SW 1271 (cell line): ENCODE data around the gene WDR89.
"Not testable (repeated sequence)": the region's sequence is repeated elsewhere in the genome, so short reads cannot be mapped to it uniquely, and the experiment has no call there.

Experiments
- DNase-seq, 2 experiments: peaks; one replicate each; lab custom pipeline; 2025; lab: John Stamatoyannopoulos, UW

WDR89 gene

DNA sequence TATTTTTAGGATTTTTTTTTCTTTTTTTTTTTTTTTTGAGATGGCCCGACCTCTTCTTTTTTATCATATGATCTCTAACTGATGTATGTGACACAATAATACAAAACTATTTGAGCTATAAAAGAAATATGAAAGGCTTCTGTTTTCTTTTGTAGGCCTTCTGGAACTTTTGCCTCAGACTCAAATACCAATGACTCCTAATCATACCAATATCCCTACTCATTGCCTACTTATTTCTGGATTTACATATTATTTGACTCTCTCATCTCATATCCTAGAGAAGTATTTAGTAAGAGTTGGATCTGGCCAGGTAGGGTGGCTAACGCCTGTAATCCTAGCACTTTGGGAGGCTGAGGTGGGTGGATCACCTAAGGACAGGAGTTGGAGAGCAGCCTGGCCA is 12.7 kb upstream of the WDR89 start:
- no peak for DNase-seq

DNA sequence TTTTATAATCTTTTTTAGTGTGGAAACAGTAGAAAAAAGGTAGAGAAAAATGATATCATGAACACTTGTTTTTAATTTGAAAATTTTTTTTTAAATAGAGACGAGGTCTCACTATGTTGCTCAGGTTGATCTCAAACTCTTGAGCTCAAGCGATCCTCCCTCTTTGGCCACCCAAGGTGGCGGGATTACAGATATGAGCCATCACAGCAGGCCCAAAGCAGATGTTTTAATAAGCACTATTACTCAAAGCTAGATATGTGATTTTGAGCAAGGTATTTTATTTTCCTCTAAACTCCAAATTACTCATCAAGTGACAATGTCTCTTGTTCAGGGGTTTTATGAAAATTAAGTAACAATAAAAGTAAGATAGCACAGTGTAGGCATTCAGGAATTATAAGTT is 10.7 kb upstream of the WDR89 start:
- no peak for DNase-seq

DNA sequence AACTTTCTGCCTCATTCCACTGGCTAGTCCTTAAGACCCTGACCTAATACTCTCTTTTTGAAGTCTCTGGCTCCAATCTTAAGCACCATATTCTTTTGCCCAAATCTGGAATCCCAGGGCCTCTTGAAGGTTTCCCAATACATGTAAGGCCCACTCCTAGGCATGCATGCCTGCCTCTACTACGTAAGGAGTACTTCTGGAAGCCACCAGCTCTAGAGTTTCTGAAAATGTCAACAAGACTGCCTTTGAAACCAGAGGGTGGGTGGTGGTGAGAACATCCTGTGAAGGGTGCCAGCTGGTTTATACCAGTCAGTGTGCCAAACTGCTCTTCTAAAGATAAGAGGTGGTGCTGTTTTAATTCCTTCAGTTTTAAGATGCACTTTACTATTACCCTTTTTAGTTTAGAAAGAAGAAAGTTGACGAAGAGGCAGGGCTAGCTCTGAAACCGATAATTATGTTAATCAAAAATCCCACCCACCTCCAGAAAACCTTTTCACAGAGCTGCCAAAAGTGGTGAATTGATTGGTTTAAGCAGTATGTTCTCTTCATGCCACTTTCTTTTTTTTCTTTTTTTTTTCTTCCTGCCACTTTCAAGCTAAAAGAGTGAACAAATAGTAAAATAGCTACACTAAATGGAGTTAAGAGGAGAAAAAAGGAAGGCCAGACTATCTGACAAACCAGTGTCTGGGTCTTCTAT is 8.7 kb upstream of the WDR89 start:
- DNase-seq, result no peak

DNA sequence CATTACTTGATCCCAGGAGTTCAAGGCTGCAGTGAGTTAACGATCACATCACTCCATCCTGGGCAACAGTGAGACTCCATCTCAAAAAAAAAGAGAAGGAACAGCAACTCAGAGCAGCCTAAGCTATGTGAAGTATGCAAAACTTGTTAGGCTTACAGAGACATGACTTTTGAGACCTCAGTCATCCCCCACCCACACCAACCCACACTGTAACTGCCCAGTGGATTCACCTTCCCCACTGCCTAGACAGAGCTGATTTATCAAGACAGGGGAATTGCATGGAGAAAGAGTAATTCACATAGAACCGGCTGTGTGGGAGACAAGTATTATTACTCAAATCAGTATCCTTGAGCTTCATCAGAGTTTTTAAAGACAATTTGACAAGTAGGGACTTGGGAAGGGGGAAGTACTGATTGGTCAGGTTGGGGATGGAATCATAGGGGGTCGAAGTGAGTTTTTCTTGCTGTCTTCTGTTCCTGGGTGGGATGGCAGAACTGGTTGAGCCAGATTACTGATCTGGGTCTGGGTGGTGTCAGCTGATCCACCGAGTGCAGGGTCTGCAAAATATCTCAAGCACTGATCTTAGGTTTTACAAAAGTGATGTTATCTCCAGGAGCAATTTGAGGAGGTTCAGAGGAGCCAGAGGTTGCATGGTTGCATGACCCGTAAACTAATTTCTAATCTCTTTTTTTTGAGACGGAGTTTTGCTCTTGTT is 6.2 kb upstream of the WDR89 start:
- DNase-seq, result no peak

DNA sequence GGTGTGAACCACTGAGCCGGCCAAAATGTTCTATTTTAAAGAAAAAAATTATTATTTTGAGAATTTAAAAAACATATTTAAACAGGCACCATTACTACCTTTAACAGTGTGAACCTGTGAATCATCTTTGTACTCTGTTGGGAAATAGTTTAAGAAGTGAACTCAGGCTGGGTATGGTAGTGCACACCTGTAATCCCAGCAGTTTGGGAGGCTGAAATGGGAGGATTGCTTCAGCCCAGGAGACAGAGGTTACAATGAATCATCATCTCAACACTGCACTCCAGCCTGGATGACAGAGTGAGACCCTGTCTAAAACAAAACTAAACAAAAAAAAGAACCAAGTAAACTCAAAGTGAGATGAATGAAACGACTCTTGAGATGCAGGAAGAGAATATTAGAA is 3.1 kb upstream of the WDR89 start:
- DNase-seq, result no peak

DNA sequence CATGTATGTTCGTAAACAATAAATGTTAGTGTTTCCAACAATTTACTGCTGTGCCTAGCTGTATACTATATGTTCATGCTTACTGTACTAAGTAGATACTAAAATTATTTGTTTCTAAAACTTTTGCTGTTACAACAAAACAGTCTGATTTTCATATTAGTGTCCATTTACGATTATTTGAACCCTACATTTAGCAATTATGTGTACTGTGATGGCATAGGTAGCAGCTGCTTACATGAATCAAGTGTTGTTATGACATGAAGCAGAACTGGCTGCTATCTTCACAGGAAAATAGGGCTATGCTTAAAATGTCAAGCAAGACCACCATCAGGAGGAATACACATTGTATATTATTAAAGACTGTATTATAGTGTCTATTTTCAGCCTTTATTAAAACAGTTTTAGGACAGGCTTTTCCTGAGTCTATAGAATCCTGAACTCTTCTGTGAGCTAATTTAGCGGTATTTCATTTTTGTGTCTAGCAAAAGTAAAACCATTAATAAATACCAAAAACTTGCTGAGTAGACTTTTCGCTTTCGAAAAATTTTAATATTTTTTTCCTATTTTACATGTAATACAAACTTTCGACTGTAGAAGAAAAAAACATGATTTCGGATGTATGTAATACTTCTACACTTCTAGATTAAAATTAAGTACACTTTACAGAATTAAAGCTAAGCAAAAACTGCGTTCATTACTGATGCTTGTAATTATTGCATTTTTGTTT is 1.1 kb upstream of the WDR89 start:
- no peak for DNase-seq

DNA sequence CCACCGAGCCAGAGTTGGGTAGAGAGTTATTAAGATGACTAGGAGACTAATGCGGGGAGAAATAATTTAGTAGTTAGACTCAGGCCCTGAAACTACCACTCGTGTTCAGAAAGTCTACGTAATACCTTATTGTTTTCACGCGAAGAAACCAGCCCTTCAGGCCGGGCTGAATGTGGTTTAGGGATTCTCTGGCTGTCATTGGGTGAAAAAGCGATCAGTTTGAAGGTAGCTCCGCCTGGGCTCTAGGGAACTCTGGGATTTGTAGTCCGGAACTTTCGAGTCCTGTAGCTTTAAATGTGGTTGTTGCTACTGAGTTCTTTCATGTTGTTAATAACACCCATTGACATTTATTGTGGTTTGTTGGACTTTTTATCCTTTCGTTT is 549 bp upstream of the WDR89 start:
- DNase-seq, result peak; percentile 91 to 96

DNA sequence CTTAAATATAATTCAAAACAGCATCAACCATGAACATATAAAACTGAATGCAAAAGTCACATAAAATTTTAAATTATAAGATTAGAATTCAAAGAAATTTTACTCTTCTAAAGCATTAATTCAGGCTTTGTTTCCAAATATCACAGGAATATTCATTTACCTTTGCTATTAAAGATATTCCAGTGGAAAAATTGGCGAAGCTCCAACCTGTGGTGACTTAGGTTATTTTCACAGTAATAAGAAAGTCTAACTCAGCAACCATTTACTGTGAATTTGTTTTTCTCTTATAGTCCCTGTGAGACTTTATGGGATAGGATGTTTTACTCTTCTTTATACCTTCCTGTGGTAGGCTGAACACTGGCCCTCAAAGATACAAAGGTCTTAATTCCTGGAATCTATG is 3.2 kb downstream of the WDR89 start:
- DNase-seq, result no peak

DNA sequence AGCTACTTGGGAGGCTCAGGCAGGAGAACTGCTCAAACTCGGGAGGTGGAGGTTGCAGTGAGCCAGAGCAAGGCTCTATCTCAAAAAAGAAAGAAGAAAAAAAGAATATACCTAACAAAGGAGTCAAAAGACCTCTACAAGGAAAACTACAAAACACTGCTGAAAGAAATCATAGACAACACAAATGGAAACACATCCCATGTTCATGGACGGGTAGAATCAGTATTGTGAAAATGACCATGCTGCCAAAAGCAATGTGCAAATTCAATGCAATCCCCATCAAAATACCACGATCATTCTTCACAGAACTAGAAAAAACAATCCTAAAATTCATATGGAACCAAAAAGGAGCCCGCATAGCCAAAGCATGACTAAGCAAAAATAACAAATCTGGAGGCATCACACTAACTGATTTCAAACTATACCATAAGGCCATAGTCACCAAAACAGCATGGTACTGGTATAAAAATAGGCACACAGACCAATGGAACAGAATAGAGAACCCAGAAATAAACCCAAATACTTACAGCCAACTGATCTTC is 5.5 kb downstream of the WDR89 start:
- not testable (repeated sequence) for DNase-seq

DNA sequence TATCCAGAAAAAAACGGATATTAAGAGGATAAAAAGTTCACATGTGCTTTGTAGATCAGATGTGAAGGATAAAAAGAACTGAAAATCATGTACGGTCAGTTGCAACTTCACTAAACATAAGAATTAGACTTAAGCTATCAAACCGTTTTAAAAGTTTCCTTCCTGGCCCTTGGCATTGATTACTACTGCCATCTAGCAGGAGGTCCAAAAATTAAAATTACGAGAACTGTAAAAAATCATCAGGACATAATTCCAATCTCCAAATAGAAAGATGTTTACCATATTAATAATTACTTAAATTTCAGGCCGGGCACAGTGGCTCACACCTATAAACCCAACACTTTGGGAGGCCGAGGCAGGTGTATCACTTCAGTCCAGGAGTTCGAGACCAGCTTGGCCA is 7.9 kb downstream of the WDR89 start:
- no peak for DNase-seq

DNA sequence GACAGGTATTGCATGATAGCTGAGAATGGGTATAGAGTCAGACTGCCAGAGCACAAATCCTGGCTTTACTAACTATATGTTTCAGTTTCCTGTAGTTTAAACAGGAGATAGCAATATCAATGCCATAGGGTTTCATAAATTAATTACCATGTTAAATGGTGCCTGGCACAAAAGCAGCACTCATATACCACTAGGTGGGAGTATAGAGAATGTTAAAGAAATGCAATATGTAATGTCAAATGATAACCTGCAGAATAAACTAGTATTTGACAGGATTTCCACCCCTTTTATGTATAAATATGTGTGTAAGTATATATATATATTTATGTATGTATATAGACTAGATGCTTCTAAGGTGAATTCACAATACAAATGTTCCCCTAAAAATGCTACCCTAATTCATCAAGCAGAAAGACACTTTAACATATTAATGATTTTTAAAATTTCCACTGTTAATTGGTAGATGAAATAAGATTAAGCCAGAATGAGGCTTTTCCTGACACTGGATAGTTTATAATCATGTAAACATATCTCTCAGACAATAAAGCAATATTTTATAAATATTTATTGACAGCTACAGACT is 8.6 kb downstream of the WDR89 start:
- DNase-seq, result peak in 1 of 2 experiments; percentile 62

DNA sequence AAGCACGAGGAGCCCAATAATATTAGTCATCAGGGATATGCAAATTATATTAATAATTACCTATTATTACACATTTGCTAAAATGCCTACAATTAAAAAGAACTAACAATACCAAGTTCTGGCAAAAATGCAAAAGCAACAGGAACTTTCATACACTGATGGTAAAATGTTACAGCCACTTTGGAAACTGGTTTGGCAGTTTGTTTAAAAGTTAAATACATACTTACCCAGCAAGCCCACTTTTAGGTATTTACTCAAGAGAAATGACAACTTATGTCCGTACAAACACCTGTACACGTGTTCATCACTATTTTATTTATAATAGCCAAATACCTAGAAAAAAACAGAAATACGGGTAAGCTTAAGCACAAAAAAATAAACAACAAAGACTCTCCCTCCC is 17.0 kb downstream of the WDR89 start:
- DNase-seq, result no peak

DNA sequence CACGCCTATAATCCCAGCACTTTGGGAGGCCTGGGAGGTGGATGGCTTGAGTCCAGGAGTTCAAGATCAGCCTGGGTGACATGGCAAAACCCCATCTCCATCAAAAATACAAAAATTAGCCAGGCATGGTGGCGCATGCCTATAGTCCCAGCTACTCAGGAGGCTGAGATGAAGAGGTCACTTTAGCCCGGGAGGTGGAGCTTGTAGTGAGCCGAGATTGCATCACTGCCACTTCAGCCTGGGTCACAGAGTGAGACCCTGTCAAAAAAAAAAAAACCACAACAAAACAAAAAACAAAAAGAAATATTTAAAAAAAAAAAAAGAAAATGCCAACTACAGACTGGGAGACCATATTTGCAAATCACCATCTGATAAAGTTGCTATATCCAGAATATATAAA is 17.5 kb downstream of the WDR89 start:
- DNase-seq, result no peak

DNA sequence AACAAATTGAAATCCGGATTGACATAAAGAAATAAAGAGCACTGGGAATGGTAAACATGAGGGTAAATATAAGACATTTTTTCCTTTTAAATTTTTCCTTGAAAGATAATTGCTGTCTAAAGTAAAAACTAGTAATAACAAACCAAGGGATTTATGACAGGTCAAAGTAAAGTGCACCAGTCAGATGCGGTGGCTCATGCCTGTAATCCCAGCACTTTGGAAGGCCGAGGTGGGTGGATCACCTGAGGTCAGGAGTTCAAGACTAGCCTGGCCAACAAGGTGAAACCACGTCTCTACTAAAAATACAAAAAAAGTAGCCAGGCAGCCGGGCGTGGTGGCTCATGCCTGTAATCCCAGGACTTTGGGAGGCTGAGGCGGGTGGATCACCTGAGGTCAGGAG is 19.7 kb downstream of the WDR89 start:
- not testable (repeated sequence) for DNase-seq

DNA sequence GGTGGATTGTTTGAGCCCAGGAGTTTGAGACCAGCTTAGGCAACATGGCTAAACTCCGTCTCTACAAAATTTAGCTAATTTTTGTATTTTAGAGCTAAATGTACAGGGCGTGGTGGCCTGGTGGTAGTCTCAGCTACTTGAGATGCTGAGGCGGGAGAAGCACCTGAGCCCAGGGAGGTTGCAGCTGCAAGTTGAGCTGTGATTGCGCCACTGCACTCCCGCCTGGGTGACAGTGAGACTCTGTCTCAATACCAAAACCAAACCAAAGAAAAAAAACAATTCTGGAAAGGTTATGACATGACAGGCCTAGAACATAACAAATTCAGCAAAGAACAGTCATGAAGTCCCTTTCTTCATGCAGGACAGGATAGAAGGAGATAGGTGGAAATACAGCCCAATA is 25.7 kb downstream of the WDR89 start:
- no peak for DNase-seq

DNA sequence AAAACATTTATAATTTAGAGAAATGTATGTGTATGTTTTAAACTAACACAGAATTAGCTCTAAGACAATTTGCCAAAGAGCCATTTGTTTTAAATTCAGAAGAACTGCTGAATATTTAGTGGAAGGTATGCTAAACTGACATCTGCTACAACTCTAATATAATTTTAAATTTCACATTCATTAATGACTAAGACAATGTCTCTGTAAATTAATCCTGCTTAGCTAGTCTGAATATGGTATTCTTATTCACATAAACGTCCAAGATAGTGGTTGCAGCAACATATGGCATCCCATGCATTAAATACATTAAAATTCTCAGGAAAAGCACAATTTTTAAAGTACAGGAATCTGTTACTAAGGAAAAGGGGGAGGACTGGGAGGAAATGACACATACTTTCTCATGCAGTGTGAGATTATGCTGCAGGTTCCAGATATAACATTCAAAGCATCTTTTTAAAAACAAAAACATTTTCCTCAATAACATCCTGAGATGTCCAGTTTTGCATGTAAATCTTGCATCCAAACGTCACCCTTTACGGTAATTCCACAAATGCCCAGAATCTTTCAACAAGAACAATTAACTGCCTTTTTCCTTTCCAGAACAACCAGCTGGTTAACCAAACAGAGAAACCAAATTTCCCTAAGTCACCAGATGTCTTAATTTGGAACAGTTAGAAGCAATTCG is 26.9 kb downstream of the WDR89 start:
- DNase-seq, result peak in 1 of 2 experiments; percentile 56

DNA sequence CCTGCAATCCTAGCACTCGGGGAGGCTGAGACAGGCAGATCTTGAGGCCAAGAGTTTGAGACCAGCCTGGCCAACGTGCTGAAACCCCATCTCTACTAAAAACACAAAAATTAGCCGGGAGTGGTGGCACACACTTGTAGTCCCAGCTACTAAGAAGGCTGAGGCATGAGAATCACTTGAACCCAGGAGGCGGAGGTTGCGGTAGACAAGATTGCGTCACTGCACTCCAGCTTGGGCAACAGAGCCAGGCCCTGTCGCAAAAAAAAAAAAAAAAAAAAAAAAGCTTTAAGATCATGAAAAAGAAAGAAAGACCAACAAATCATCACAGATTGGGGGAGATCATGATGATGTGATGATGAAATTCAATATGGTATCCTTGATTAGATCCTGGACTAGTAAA is 30.6 kb downstream of the WDR89 start:
- DNase-seq, result no peak

DNA sequence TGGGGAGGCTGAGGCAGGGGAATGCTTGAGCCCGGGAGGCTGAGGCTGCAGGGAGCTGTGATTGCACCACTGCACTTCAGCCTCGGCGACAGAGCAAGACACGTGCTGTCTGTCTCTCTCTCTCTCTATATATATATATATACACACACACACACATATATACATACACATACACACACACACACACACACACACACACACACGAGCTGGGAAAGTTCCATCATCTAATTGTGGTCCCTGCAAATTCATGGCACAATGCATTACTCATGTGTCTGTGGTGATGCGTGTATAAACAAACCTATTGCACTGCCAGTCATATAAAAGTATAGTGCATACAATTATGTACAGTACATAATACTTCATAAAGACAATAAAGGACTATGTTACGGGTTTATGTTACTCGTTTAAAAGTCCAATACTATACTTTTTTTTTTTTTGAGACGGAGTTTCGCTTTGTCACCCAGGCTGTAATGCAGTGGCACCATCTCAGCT is 36.6 kb downstream of the WDR89 start:
- DNase-seq, result no peak

DNA sequence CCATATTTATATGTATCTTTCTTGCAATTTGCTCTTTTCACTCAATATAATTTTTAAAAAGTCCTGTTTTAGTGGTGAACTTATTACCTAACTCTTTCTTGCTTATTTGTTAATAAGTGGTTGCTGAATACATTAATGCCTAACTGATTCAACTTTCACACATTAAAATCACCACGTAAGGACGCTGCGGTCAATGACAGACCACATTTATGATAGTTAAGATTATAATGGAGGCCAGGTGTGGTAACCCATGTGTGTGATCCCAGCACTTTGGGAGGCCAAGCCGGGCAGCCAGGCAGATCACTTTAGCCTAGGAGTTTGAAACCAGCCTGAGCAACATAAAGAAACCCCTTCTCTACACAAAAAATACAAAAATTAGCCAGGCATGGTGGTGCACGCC is 37.0 kb downstream of the WDR89 start:
- DNase-seq, result no peak

DNA sequence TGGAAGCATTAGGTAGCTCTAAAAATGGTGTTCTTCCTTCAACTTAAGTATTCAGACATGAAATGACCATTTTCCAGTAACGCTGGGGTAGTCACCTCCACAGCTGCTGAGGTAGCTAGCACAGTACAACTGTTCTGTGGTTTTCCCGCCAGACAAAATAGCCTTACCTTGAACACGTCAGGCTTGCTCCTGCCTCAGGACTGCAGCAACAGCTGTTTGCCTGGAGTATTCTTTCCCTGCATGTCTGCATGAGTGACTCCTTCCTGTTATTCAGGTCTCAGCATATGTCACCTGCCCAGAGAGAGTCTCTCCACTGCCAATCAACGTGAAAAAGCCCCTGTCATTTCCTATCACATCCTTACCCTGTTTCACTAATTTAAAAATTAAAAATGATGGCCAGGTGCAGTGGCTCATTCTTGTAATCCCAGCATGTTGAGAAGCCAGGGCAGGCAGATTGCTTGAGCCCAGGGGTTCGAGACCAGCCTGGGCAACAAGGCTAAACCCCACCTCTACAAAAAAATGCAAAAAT is 37.9 kb downstream of the WDR89 start:
- DNase-seq, result no peak

DNA sequence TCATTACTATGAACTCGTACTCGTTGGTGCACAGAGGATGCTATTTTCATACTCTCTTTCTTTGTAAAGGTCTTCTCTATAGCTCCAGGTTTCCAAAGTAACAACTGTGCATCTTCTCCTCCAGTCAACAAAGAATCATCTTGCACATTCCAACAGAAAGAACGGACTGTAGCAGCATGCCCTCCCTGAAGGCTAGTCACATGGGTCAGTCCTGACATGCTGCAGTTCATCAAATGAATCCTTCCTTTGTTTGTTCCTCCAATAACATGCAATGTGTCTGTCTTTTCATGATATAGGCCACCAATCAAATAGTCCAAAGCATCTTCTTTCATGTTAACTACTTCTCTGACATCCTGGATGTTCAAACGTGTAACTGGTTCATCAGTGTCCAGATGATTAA is 42.9 kb downstream of the WDR89 start:
- no peak for DNase-seq
